GM12878 (cell line): ENCODE results near the gene NUP210. TPM values are rescaled to one million over a fixed set of nuclear protein-coding genes. Genes with fewer than 3 reads are reported as not detected.

ENCODE experiments used
- CEBPB ChIP-seq, 2 experiments: fragments of 150-350 bp in 1 of 2; IDR thresholded peaks; 2 replicates each; pipeline ENCODE4 v1.6.1; 2012 to 2014; ENCODE audit warnings: low read depth in 2 of 2, low read length in 2 of 2, borderline replicate concordance in 1 of 2, inconsistent platforms in 1 of 2
- CHD1 ChIP-seq: IDR thresholded peaks from 2 replicates; pipeline ENCODE4 v1.6.1; 2012; ENCODE audit warnings: low read depth, low read length, improper control_type of control experiment
- E2F4 ChIP-seq: IDR thresholded peaks from 2 replicates; pipeline ENCODE4 v1.6.1; 2012; ENCODE audit warnings: low read depth, low read length, improper control_type of control experiment
- HDAC6 ChIP-seq: fragments of 200-600 bp; sonication (generic); IDR thresholded peaks from one replicate; pipeline ENCODE4 v1.8.0; 2017; ENCODE audit warnings: antibody characterized with exemption; ENCODE audit not compliant: unreplicated experiment
- HSF1 ChIP-seq: fragments of 150-350 bp; IDR thresholded peaks from 2 replicates; pipeline ENCODE4 v1.6.1; 2014; ENCODE audit warnings: mild to moderate bottlenecking, low read depth, low read length
- MAX ChIP-seq: IDR thresholded peaks from 2 replicates; pipeline ENCODE4 v1.6.1; 2012; ENCODE audit warnings: low read depth, low read length, improper control_type of control experiment
- TCF7 ChIP-seq: IDR thresholded peaks from 2 replicates; pipeline ENCODE4 v1.6.1; 2014; ENCODE audit warnings: antibody characterized with exemption, borderline replicate concordance
- ZBTB40 ChIP-seq: fragments of 450-650 bp; IDR thresholded peaks from 2 replicates; pipeline ENCODE4 v1.6.1; 2016; ENCODE audit warnings: mild to moderate bottlenecking, moderate library complexity, borderline replicate concordance
- ZNF622 ChIP-seq: fragments of 450-650 bp; IDR thresholded peaks from 2 replicates; pipeline ENCODE4 v1.6.1; 2017; ENCODE audit warnings: mild to moderate bottlenecking, inconsistent platforms
- ZZZ3 ChIP-seq: IDR thresholded peaks from 2 replicates; pipeline ENCODE4 v1.6.1; 2011; ENCODE audit warnings: low read depth; ENCODE audit not compliant: control insufficient read depth, insufficient read length
- polyA plus RNA-seq, 11 experiments: library from polyadenylated mRNA; depleted of rRNA in 4 of 11; unstranded in 6 of 11; stranded (reverse) in 5 of 11; fragments of >200 nt; fragmentation: Nextera tagmentation in 4 of 11; fragmentation: Illumina TruSeq in 1 of 11; extraction: Ambion mirVana in 4 of 11; extraction: Trizol in 1 of 11; gene quantifications; 1 replicate in 1 of 11; 2 replicates in 10 of 11; pipeline versions ENCODE4 v1.2.1 to v1.2.3, GENCODE V29; 2011 to 2016; ENCODE audit warnings: inconsistent platforms in 2 of 11, missing spikeins in 2 of 11, low read depth in 1 of 11
- total RNA-seq, 4 experiments: library from RNA; depleted of rRNA in 3 of 4; stranded (reverse); fragments of >200 nt in 3 of 4; fragmentation: Illumina TruSeq in 1 of 4; extraction: Trizol in 1 of 4; gene quantifications; 2 replicates each; pipeline versions ENCODE4 v1.2.1 to v1.2.3, GENCODE V29; 2013 to 2021

Gene NUP210
- total and polyA plus RNA-seq, 10 of the 15 experiments (the other 5 are each of a cell fraction or from before 2014, with no cell fraction given): 2.9 to 150 (median 76.0) TPM

- TF ChIP-seq ZBTB40 (no peak), MAX (no peak), TCF7 (no peak), ZZZ3 (no peak), ZNF622 (no peak), E2F4 (no peak), CHD1 (no peak), CEBPB (IDR thresholded peaks at IDR 0.05; ENCODE audit: borderline replicate concordance in 1 of 2, low read depth in 2 of 2, low read length in 2 of 2) (no peak), HDAC6 (no peak), HSF1 (no peak)
- TF ChIP-seq, all 136 proteins: peak for 0
Measured at GRCh38 chr3:13316603-13317002, 103.5 kb downstream of the NUP210 start (continued).
